ENCODE measurements around the gene WFDC8. TPM values are rescaled to one million over a fixed set of nuclear protein-coding genes. Genes with fewer than 3 reads are reported as not detected.

The WFDC8 gene
- polyA plus RNA-seq, 1 of the 3 experiments (the other 2 are of a cell fraction) = not detected

DNA sequence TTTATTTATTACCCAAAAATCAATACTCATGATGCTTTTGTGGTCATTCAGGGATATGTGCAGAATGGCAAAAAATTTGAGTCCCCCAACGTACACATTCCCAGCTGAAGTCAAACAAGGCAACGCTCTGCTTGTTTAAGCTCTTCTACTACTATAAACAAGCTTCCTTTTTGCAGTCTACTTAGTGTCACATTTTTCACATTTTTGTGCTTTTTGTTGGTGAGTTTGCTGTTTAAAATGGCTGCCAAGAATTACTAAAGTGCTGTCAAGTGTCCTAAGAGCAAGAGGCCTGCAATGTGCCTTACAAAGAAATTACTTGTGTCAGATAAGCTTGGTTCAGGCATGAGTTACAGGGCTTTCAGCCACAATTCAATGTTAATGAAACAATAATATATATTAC lies 2.1 kb downstream of the WFDC8 start:
- ChIA-PET POLR2A (no interaction called here), CTCF (interaction anchor here (0.9 kb wide), 1 partner anchor 194 kb away, joined by 3 read pairs; no protein-coding TSS in a partner anchor)
- Histone ChIP-seq H3K9me2 (no peaks in the 10 kb centered on the region), H3F3A (replicated peaks; ENCODE audit: insufficient read depth) (no peaks in the 10 kb centered on the region), H3K9ac (no peak overlapping the region), H3K27me3 (ENCODE audit: insufficient read depth) (peaks cover 8% of the 10 kb centered on the region; the same call in 1 of the 2 replicates), H3K79me2 (ENCODE audit: insufficient read depth) (no peaks in the 10 kb centered on the region), H3K4me1 (ENCODE audit: control insufficient read depth in 1 of 2, insufficient read depth in 2 of 2, low read depth in 1 of 2, low read length in 1 of 2) (no peaks in the 10 kb centered on the region), H4K20me1 (ENCODE audit: insufficient read depth) (no peaks in the 10 kb centered on the region), H3K4me3 (ENCODE audit: low read depth in 2 of 2, low read length in 1 of 2) (no peak overlapping the region), H3K9me3 (no peaks in the 10 kb centered on the region), H3K36me3 (replicated peaks in 1 of 2; ENCODE audit: control insufficient read depth in 1 of 2, insufficient read depth in 2 of 2, low read length in 1 of 2) (no peaks in the 10 kb centered on the region), H2AFZ (ENCODE audit: low read depth) (no peak overlapping the region), H3K27ac (ENCODE audit: low read depth in 2 of 2, low read length in 1 of 2) (no peak overlapping the region), H3K4me2 (no peak overlapping the region)
- 37% methylated on average over 2 of the region's 2 CpGs for WGBS (ENCODE audit: low lambda C conversion rate)
- TF ChIP-seq, protein P1, sequence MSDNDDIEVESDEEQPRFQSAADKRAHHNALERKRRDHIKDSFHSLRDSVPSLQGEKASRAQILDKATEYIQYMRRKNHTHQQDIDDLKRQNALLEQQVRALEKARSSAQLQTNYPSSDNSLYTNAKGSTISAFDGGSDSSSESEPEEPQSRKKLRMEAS (IDR thresholded peaks at IDR 0.05; ENCODE audit: low read depth) = no peak
- no peak for TF ChIP-seq RXRA (IDR thresholded peaks at IDR 0.05; ENCODE audit: borderline replicate concordance, low read depth)
- TF ChIP-seq EP300 (IDR thresholded peaks at IDR 0.05; ENCODE audit: borderline replicate concordance in 1 of 2, low read depth in 1 of 2, low read length in 1 of 2) = no peak
- TF ChIP-seq NFIC (IDR thresholded peaks at IDR 0.05; ENCODE audit: borderline replicate concordance) = no peak
- TF ChIP-seq, protein P2, sequence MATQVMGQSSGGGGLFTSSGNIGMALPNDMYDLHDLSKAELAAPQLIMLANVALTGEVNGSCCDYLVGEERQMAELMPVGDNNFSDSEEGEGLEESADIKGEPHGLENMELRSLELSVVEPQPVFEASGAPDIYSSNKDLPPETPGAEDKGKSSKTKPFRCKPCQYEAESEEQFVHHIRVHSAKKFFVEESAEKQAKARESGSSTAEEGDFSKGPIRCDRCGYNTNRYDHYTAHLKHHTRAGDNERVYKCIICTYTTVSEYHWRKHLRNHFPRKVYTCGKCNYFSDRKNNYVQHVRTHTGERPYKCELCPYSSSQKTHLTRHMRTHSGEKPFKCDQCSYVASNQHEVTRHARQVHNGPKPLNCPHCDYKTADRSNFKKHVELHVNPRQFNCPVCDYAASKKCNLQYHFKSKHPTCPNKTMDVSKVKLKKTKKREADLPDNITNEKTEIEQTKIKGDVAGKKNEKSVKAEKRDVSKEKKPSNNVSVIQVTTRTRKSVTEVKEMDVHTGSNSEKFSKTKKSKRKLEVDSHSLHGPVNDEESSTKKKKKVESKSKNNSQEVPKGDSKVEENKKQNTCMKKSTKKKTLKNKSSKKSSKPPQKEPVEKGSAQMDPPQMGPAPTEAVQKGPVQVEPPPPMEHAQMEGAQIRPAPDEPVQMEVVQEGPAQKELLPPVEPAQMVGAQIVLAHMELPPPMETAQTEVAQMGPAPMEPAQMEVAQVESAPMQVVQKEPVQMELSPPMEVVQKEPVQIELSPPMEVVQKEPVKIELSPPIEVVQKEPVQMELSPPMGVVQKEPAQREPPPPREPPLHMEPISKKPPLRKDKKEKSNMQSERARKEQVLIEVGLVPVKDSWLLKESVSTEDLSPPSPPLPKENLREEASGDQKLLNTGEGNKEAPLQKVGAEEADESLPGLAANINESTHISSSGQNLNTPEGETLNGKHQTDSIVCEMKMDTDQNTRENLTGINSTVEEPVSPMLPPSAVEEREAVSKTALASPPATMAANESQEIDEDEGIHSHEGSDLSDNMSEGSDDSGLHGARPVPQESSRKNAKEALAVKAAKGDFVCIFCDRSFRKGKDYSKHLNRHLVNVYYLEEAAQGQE (IDR thresholded peaks at IDR 0.05; ENCODE audit: low read depth, low read length) = no peak
- TF ChIP-seq, protein P3, sequence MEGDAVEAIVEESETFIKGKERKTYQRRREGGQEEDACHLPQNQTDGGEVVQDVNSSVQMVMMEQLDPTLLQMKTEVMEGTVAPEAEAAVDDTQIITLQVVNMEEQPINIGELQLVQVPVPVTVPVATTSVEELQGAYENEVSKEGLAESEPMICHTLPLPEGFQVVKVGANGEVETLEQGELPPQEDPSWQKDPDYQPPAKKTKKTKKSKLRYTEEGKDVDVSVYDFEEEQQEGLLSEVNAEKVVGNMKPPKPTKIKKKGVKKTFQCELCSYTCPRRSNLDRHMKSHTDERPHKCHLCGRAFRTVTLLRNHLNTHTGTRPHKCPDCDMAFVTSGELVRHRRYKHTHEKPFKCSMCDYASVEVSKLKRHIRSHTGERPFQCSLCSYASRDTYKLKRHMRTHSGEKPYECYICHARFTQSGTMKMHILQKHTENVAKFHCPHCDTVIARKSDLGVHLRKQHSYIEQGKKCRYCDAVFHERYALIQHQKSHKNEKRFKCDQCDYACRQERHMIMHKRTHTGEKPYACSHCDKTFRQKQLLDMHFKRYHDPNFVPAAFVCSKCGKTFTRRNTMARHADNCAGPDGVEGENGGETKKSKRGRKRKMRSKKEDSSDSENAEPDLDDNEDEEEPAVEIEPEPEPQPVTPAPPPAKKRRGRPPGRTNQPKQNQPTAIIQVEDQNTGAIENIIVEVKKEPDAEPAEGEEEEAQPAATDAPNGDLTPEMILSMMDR (IDR thresholded peaks at IDR 0.05) = no peak
- TF ChIP-seq SMC3 (IDR thresholded peaks at IDR 0.05; ENCODE audit: low read depth, low read length) = no peak
- TF ChIP-seq, protein P4, sequence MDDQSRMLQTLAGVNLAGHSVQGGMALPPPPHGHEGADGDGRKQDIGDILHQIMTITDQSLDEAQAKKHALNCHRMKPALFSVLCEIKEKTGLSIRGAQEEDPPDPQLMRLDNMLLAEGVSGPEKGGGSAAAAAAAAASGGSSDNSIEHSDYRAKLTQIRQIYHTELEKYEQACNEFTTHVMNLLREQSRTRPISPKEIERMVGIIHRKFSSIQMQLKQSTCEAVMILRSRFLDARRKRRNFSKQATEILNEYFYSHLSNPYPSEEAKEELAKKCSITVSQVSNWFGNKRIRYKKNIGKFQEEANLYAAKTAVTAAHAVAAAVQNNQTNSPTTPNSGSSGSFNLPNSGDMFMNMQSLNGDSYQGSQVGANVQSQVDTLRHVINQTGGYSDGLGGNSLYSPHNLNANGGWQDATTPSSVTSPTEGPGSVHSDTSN (IDR thresholded peaks at IDR 0.05) = no peak
- TF ChIP-seq RFX5 (IDR thresholded peaks at IDR 0.05; ENCODE audit: low read length) = no peak
- TF ChIP-seq GABPA (IDR thresholded peaks at IDR 0.05; ENCODE audit: low read depth) = no peak
- TF ChIP-seq TEAD4 (IDR thresholded peaks at IDR 0.05; ENCODE audit: borderline replicate concordance, insufficient read depth) = no peak
- TF ChIP-seq, protein P5, sequence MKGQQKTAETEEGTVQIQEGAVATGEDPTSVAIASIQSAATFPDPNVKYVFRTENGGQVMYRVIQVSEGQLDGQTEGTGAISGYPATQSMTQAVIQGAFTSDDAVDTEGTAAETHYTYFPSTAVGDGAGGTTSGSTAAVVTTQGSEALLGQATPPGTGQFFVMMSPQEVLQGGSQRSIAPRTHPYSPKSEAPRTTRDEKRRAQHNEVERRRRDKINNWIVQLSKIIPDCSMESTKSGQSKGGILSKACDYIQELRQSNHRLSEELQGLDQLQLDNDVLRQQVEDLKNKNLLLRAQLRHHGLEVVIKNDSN (IDR thresholded peaks at IDR 0.05; ENCODE audit: borderline replicate concordance, low read depth) = no peak
- no peak for TF ChIP-seq NRF1 (IDR thresholded peaks at IDR 0.05; ENCODE audit: low read depth, low read length)
- TF ChIP-seq ELF1 (IDR thresholded peaks at IDR 0.05) = no peak
- no peak for TF ChIP-seq MXI1 (IDR thresholded peaks at IDR 0.05; ENCODE audit: low read depth, low read length)
- no peak for DNase-seq

Data from SK-N-SH (cell line).